ENCODE measurements around the gene CSMD2. TPM values are rescaled to one million over a fixed set of nuclear protein-coding genes. Genes with fewer than 3 reads are reported as not detected.
"Not testable (repeated sequence)": the region's sequence is repeated elsewhere in the genome, so short reads cannot be mapped to it uniquely, and the experiment has no call there.

CSMD2 gene
- total RNA-seq, 1 donor from 2014 or later = 1.8 TPM

GRCh38 chr1:33515112-33515511 lies 649.9 kb downstream of the CSMD2 start:
- Mint-ChIP-seq H3K9me3 (no peaks in the 10 kb centered on the region), H3K27ac (no peak overlapping the region), H3K4me1 (ENCODE audit: unreplicated experiment) (no peaks in the 10 kb centered on the region), H3K27me3 (peaks cover 10% of the 10 kb centered on the region), H3K36me3 (no peaks in the 10 kb centered on the region), H3K4me3 (no peak overlapping the region)
- DNase-seq (ENCODE audit: extremely low spot score, unreplicated experiment) = no peak
- no peak for TF ChIP-seq CTCF (conservative IDR thresholded peaks at IDR 0.05)

- no peaks in the 10 kb centered on the region for H3K9me3 Mint-ChIP-seq
- peaks cover 10% of the 10 kb centered on the region for H3K27me3 Mint-ChIP-seq
- no peak overlapping the region for H3K27ac Mint-ChIP-seq
- H3K36me3 Mint-ChIP-seq = no peaks in the 10 kb centered on the region
- TF ChIP-seq CTCF (conservative IDR thresholded peaks at IDR 0.05) = no peak
- DNase-seq (ENCODE audit: extremely low spot score, unreplicated experiment) = no peak
- H3K4me3 Mint-ChIP-seq = no peak overlapping the region
- no peaks in the 10 kb centered on the region for H3K4me1 Mint-ChIP-seq (ENCODE audit: unreplicated experiment)
Measured at GRCh38 chr1:33512226-33513011, 652.6 kb downstream of the CSMD2 start.

- H3K9me3 Mint-ChIP-seq; H3K4me3 Mint-ChIP-seq; DNase-seq (ENCODE audit: extremely low spot score, unreplicated experiment); H3K36me3 Mint-ChIP-seq; H3K4me1 Mint-ChIP-seq (ENCODE audit: unreplicated experiment); H3K27ac Mint-ChIP-seq; H3K27me3 Mint-ChIP-seq: not testable (repeated sequence)
Measured at GRCh38 chr1:33509276-33509675, 655.8 kb downstream of the CSMD2 start.

GRCh38 chr1:33508151-33508550 lies 656.9 kb downstream of the CSMD2 start:
- H3K27ac Mint-ChIP-seq = no peak overlapping the region
- no peak for TF ChIP-seq CTCF (conservative IDR thresholded peaks at IDR 0.05)
- H3K36me3 Mint-ChIP-seq = no peaks in the 10 kb centered on the region
- no peak for DNase-seq (ENCODE audit: extremely low spot score, unreplicated experiment)
- H3K9me3 Mint-ChIP-seq = no peaks in the 10 kb centered on the region
- peaks cover 5% of the 10 kb centered on the region for H3K27me3 Mint-ChIP-seq
- H3K4me1 Mint-ChIP-seq (ENCODE audit: unreplicated experiment) = no peaks in the 10 kb centered on the region
- no peak overlapping the region for H3K4me3 Mint-ChIP-seq

GRCh38 chr1:33507661-33508060 lies 657.4 kb downstream of the CSMD2 start:
- Mint-ChIP-seq H3K27me3 (peaks cover 5% of the 10 kb centered on the region), H3K9me3 (no peaks in the 10 kb centered on the region), H3K27ac (no peak overlapping the region), H3K36me3 (no peaks in the 10 kb centered on the region), H3K4me1 (ENCODE audit: unreplicated experiment) (no peaks in the 10 kb centered on the region), H3K4me3 (no peak overlapping the region)
- no peak for TF ChIP-seq CTCF (conservative IDR thresholded peaks at IDR 0.05)
- DNase-seq (ENCODE audit: extremely low spot score, unreplicated experiment) = no peak

- Mint-ChIP-seq H3K27me3 (no peaks in the 10 kb centered on the region), H3K27ac (no peak overlapping the region), H3K9me3 (peaks cover 4% of the 10 kb centered on the region), H3K4me3 (no peak overlapping the region), H3K36me3 (peaks cover 8% of the 10 kb centered on the region), H3K4me1 (ENCODE audit: unreplicated experiment) (no peaks in the 10 kb centered on the region)
- TF ChIP-seq CTCF (conservative IDR thresholded peaks at IDR 0.05) = no peak
- DNase-seq (ENCODE audit: extremely low spot score, unreplicated experiment) = no peak
Measured at GRCh38 chr1:33503506-33503905, 661.5 kb downstream of the CSMD2 start.

Measured in type B pancreatic cell (in vitro differentiated cells).